Choroid plexus epithelial cell (primary cell): ENCODE data around the gene TFF1.

Source experiments
- DNase-seq: peaks from one replicate; pipeline ENCODE4 v3.0.0-alpha.2; 2010; ENCODE audit warnings: low read depth
- H3K4me3 ChIP-seq: 2 replicates; pipeline ENCODE4 v1.5.1; 2011; ENCODE audit warnings: low read depth, mild to moderate bottlenecking, control low read depth, low read length, moderate library complexity
- TF ChIP-seq, protein P1 (sequence below): conservative IDR thresholded peaks from 2 replicates; pipeline ENCODE4 v1.5.1; 2011; ENCODE audit warnings: low read depth, mild to moderate bottlenecking, control low read depth, inconsistent platforms, low read length, moderate library complexity

The TFF1 gene

GRCh38 chr21:42346441-42346840 lies 19.9 kb downstream of the TFF1 start:
- TF ChIP-seq, protein P1, sequence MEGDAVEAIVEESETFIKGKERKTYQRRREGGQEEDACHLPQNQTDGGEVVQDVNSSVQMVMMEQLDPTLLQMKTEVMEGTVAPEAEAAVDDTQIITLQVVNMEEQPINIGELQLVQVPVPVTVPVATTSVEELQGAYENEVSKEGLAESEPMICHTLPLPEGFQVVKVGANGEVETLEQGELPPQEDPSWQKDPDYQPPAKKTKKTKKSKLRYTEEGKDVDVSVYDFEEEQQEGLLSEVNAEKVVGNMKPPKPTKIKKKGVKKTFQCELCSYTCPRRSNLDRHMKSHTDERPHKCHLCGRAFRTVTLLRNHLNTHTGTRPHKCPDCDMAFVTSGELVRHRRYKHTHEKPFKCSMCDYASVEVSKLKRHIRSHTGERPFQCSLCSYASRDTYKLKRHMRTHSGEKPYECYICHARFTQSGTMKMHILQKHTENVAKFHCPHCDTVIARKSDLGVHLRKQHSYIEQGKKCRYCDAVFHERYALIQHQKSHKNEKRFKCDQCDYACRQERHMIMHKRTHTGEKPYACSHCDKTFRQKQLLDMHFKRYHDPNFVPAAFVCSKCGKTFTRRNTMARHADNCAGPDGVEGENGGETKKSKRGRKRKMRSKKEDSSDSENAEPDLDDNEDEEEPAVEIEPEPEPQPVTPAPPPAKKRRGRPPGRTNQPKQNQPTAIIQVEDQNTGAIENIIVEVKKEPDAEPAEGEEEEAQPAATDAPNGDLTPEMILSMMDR: no peak
- H3K4me3 ChIP-seq: no peak overlapping the region
- DNase-seq: no peak

- TF ChIP-seq, protein P1: no peak
- DNase-seq: no peak
- no peak overlapping the region for H3K4me3 ChIP-seq
Measured at GRCh38 chr21:42344631-42345030, 21.7 kb downstream of the TFF1 start.

DNA sequence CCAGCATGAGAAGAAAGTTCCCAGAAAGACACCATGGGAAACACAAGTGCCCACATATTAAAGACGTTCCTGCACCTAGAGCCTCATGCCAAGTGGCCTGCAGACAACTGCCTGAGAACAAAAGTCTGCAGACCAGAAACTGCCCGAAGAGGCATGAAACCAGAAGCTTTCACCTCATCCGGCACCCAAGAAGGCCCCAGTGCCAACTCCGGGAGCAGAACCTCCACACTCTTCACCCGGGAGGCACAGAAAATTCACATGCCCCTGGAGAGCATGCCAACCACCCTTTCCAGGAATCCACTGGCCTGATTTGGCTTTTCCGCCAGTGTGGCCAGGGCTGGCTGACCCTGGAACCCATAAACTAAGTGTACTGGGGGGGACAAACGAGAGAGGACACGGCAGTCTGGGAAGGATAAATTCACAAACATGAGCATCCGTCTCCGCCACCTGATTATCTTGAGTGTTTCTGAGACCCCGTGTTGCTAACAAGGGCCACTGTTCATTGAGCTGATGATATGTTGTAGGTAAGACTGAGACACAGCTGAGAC lies 22.3 kb downstream of the TFF1 start:
- TF ChIP-seq, protein P1: no peak

DNA sequence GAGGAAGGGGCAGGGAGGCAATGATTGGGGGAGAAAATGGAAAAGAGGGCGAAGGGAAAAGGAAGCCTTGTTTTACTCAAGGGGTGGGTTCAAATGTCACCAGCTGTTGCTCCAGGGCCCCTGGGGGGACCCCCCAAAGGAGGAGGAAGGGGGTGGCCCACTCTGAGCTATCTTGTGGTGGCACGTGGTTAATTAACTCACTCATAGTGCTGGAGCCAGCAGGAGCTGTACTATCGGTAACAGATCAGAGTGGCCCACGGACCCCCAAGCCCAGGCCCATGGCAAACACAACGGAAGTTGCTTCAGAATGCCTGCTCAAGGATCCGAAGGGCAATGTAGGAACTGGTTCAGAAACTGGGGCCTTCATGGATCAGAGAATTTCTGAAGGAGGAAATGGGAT lies 22.8 kb downstream of the TFF1 start:
- TF ChIP-seq, protein P1: no peak
- no peak for DNase-seq
- no peak overlapping the region for H3K4me3 ChIP-seq

More for the DNA sequence above, 22.3 kb downstream of the TFF1 start:
- no peak for DNase-seq
- H3K4me3 ChIP-seq: no peak overlapping the region

GRCh38 chr21:42343101-42343500 lies 23.2 kb downstream of the TFF1 start:
- TF ChIP-seq, protein P1: no peak
- DNase-seq: no peak
- H3K4me3 ChIP-seq: no peak overlapping the region

GRCh38 chr21:42341776-42342542 lies 24.4 kb downstream of the TFF1 start:
- H3K4me3 ChIP-seq: no peak overlapping the region
- TF ChIP-seq, protein P1: no peak
- no peak for DNase-seq
